Vagina (tissue), 2 donors: ENCODE measurements around the gene PRDM16. TPM values are rescaled to one million over a fixed set of nuclear protein-coding genes. Genes with fewer than 3 reads are reported as not detected.

Experiments used
- DNase-seq, 2 donors: peaks; one replicate each; pipeline ENCODE4 v3.0.0-alpha.2; 2017; ENCODE audit errors: extremely low spot score in 2 of 2
- H3K27ac ChIP-seq: fragments of 200-600 bp; sonication (generic); one replicate; pipeline ENCODE4 v1.5.1; 2019
- H3K27me3 ChIP-seq: fragments of 200-600 bp; sonication (generic); one replicate; pipeline ENCODE4 v1.5.1; 2019
- H3K36me3 ChIP-seq, 2 donors: fragments of 200-600 bp; sonication (generic); one replicate each; pipeline ENCODE4 v1.5.1; 2017 to 2019
- H3K4me1 ChIP-seq: fragments of 200-600 bp; sonication (generic); one replicate; pipeline ENCODE4 v1.5.1; 2019
- H3K4me3 ChIP-seq, 2 donors: fragments of 200-600 bp; sonication (generic); 1 replicate in 1 of 2; 2 replicates in 1 of 2; pipeline ENCODE4 v1.5.1; 2016 to 2019
- H3K9me3 ChIP-seq: fragments of 200-600 bp; sonication (generic); one replicate; pipeline ENCODE4 v1.5.1; 2019
- CTCF ChIP-seq, 3 experiments: fragments of 450-650 bp in 2 of 3; fragments of 200-600 bp in 1 of 3; sonication (generic) in 1 of 3; IDR thresholded peaks; one replicate each; pipeline ENCODE4 v1.5.1; 2017 to 2019; ENCODE audit warnings: antibody characterized with exemption in 3 of 3, mild to moderate bottlenecking in 2 of 3, moderate library complexity in 2 of 3
- POLR2A ChIP-seq, 2 donors: fragments of 450-650 bp; IDR thresholded peaks; one replicate each; pipeline ENCODE4 v1.6.1; 2017; ENCODE audit warnings: antibody characterized with exemption in 2 of 2, mild to moderate bottlenecking in 2 of 2, moderate library complexity in 2 of 2
- POLR2AphosphoS5 ChIP-seq, 2 donors: sonication (generic); formaldehyde crosslinking; IDR thresholded peaks; one replicate each; pipeline ENCODE4 v1.9.0; 2017; ENCODE audit warnings: antibody characterized with exemption in 2 of 2, mild to moderate bottlenecking in 2 of 2, low read depth in 1 of 2; ENCODE audit not compliant: insufficient read depth in 1 of 2
- intact Hi-C: fragments of 100-400 bp; cut with DNase I; formaldehyde crosslinking; loops from one replicate; pipeline ENCODE4 v1.15.1; 2023
- total RNA-seq: library from RNA; depleted of rRNA; stranded (reverse); fragments of >200 nt; gene quantifications from one replicate; pipeline ENCODE4 v1.2.3, GENCODE V29; 2016

The PRDM16 gene
- total RNA-seq, 1 donor from 2014 or later: 3.9 TPM

- Histone ChIP-seq H3K36me3 (no peaks in the 10 kb centered on the region), H3K9me3 (no peaks in the 10 kb centered on the region), H3K27ac (no peak overlapping the region), H3K4me1 (no peaks in the 10 kb centered on the region), H3K4me3 (no peak overlapping the region), H3K27me3 (no peaks in the 10 kb centered on the region)
- TF ChIP-seq CTCF (IDR thresholded peaks at IDR 0.05) (no peak), POLR2A (IDR thresholded peaks at IDR 0.05) (no peak), POLR2AphosphoS5 (IDR thresholded peaks at IDR 0.05; ENCODE audit: insufficient read depth in 1 of 2, low read depth in 1 of 2) (no peak)
- intact Hi-C loops: no loop called here
- no peak for DNase-seq
These were observed 365.6 kb downstream of the PRDM16 start for GRCh38 chr1:3434406-3435110.

GRCh38 chr1:3435666-3436065, 366.7 kb downstream of the PRDM16 start:
- H3K9me3 ChIP-seq: no peaks in the 10 kb centered on the region
- H3K27me3 ChIP-seq: no peaks in the 10 kb centered on the region
- H3K27ac ChIP-seq: no peak overlapping the region
- H3K36me3 ChIP-seq: no peaks in the 10 kb centered on the region
- H3K4me3 ChIP-seq: no peak overlapping the region
- no peak for TF ChIP-seq CTCF (IDR thresholded peaks at IDR 0.05)
- TF ChIP-seq POLR2A (IDR thresholded peaks at IDR 0.05): no peak
- TF ChIP-seq POLR2AphosphoS5 (IDR thresholded peaks at IDR 0.05; ENCODE audit: insufficient read depth in 1 of 2, low read depth in 1 of 2): no peak
- DNase-seq: no peak
- H3K4me1 ChIP-seq: no peaks in the 10 kb centered on the region
- intact Hi-C loops: no loop called here

DNA sequence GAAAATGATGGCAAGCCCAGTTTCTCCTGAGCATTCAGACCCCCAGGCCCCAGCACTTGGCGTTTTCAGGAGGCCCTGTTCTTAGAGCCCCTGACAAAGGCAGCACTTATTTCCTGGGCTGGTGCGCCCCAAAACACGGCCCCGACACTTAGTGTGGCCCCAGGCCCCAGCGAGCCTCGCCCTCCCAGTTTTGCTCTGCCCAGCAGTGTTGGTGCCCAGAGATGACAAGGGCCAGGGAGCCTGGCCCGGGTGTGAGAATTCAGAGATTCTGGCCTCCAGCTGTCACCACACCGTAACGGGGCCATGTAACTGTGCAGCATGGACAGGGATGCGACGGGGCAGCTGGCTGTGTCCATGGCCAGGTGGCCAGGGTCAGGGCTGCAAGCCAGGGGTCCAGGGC, 367.4 kb downstream of the PRDM16 start:
- no peaks in the 10 kb centered on the region for H3K9me3 ChIP-seq
- TF ChIP-seq POLR2A (IDR thresholded peaks at IDR 0.05): no peak
- no peak for TF ChIP-seq CTCF (IDR thresholded peaks at IDR 0.05)
- TF ChIP-seq POLR2AphosphoS5 (IDR thresholded peaks at IDR 0.05; ENCODE audit: insufficient read depth in 1 of 2, low read depth in 1 of 2): no peak
- H3K36me3 ChIP-seq: no peaks in the 10 kb centered on the region
- DNase-seq: no peak
- H3K27me3 ChIP-seq: no peaks in the 10 kb centered on the region
- no peak overlapping the region for H3K27ac ChIP-seq
- H3K4me3 ChIP-seq: no peak overlapping the region
- intact Hi-C loops: no loop called here
- no peaks in the 10 kb centered on the region for H3K4me1 ChIP-seq

DNA sequence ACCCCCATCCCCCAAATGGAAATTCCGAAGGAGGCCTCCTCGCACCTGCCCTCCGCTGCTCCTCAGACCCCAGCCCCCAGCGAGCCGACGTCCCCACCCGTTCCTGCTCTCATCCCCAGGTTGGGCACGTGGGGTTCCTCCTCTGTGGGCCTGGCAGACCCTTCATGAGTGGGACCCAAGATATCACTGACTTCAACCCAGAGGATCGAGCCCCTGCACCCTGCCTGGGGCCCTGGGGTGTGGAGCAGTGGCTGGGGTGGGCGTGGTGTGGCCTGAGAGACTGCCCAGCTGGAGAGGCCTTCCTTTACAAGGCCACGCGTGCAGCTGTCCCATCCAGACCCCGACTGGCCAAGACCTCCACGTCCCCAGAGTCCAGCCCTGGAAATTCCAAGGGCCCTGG, 367.9 kb downstream of the PRDM16 start:
- Histone ChIP-seq H3K27ac (no peak overlapping the region), H3K36me3 (no peaks in the 10 kb centered on the region), H3K4me1 (no peaks in the 10 kb centered on the region), H3K4me3 (no peak overlapping the region), H3K27me3 (no peaks in the 10 kb centered on the region), H3K9me3 (no peaks in the 10 kb centered on the region)
- no peak for TF ChIP-seq POLR2AphosphoS5 (IDR thresholded peaks at IDR 0.05; ENCODE audit: insufficient read depth in 1 of 2, low read depth in 1 of 2)
- TF ChIP-seq CTCF (IDR thresholded peaks at IDR 0.05): no peak
- TF ChIP-seq POLR2A (IDR thresholded peaks at IDR 0.05): no peak
- intact Hi-C loops: no loop called here
- no peak for DNase-seq

- no peak for TF ChIP-seq POLR2AphosphoS5 (IDR thresholded peaks at IDR 0.05; ENCODE audit: insufficient read depth in 1 of 2, low read depth in 1 of 2)
- H3K27me3 ChIP-seq: no peaks in the 10 kb centered on the region
- no peaks in the 10 kb centered on the region for H3K9me3 ChIP-seq
These were observed 369.7 kb downstream of the PRDM16 start for GRCh38 chr1:3438661-3439180.

More at GRCh38 chr1:3438661-3439180, 369.7 kb downstream of the PRDM16 start:
- Histone ChIP-seq H3K36me3 (no peaks in the 10 kb centered on the region), H3K4me3 (no peak overlapping the region), H3K27ac (no peak overlapping the region), H3K4me1 (no peaks in the 10 kb centered on the region)
- intact Hi-C loops: no loop called here
- DNase-seq: no peak
